ENCODE measurements around the gene KCTD12. TPM values are rescaled to one million over a fixed set of nuclear protein-coding genes. Genes with fewer than 3 reads are reported as not detected.

The KCTD12 gene
- total RNA-seq, 1 experiment from 2014 or later = 2.8 TPM

DNA sequence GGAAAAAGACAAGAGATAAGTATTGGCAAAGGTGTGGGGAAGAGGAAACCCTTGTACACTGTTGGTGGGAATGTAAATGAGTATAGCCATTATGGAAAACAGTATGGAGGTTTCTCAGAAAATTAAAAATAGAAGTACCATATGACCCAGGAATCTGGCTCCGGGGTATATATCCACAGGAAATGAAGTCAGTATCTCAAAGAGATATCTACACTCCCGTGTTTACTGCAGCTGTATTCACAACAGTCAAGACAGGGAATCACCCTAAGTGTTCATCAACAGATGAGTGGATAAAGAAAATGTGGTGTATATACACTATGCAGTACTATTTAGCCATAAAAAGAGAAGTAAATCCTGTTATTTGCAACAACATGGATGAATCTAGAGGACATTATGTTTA lies 13.5 kb downstream of the KCTD12 start:
- Mint-ChIP-seq H3K36me3 (ENCODE audit: insufficient read depth, unreplicated experiment) (no peaks in the 10 kb centered on the region), H3K4me3 (ENCODE audit: low read depth, unreplicated experiment) (no peak overlapping the region), H3K27me3 (ENCODE audit: unreplicated experiment) (no peaks in the 10 kb centered on the region), H3K4me1 (ENCODE audit: low read depth, unreplicated experiment) (no peaks in the 10 kb centered on the region), H3K9me3 (ENCODE audit: low read depth, unreplicated experiment) (no peaks in the 10 kb centered on the region), H3K27ac (ENCODE audit: unreplicated experiment) (no peak overlapping the region)
- CTCF ChIA-PET = no interaction called here
- intact Hi-C loops (cut with micrococcal nuclease; ENCODE audit: unreplicated experiment) = no loop called here
- no peak for DNase-seq
- BruUV-seq (replicated peaks) = no TSS peak
- TF ChIP-seq, protein P1, sequence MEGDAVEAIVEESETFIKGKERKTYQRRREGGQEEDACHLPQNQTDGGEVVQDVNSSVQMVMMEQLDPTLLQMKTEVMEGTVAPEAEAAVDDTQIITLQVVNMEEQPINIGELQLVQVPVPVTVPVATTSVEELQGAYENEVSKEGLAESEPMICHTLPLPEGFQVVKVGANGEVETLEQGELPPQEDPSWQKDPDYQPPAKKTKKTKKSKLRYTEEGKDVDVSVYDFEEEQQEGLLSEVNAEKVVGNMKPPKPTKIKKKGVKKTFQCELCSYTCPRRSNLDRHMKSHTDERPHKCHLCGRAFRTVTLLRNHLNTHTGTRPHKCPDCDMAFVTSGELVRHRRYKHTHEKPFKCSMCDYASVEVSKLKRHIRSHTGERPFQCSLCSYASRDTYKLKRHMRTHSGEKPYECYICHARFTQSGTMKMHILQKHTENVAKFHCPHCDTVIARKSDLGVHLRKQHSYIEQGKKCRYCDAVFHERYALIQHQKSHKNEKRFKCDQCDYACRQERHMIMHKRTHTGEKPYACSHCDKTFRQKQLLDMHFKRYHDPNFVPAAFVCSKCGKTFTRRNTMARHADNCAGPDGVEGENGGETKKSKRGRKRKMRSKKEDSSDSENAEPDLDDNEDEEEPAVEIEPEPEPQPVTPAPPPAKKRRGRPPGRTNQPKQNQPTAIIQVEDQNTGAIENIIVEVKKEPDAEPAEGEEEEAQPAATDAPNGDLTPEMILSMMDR (IDR thresholded peaks at IDR 0.05; ENCODE audit: unreplicated experiment) = no peak

DNA sequence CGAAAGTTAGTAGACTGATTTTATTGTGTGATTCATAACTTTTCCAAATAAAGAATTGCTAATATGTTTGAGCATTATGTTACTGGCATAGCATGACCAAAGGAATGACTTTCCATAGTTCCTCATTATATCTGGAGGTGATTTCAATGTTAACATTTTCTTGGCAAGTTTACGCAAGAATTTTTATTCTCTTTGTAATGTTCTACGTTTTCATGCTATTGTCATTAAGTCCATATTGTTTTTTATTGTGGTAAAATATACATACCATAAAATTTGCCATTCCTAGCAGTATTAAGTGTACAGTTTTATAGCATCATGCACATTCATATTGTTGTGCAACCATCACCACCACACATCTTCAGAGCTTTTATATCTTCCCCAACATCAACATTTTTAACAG lies 14.8 kb downstream of the KCTD12 start:
- CTCF ChIA-PET = no interaction called here
- Mint-ChIP-seq H3K27me3 (ENCODE audit: unreplicated experiment) (no peaks in the 10 kb centered on the region), H3K4me1 (ENCODE audit: low read depth, unreplicated experiment) (no peaks in the 10 kb centered on the region), H3K36me3 (ENCODE audit: insufficient read depth, unreplicated experiment) (no peaks in the 10 kb centered on the region), H3K9me3 (ENCODE audit: low read depth, unreplicated experiment) (no peaks in the 10 kb centered on the region), H3K27ac (ENCODE audit: unreplicated experiment) (no peak overlapping the region), H3K4me3 (ENCODE audit: low read depth, unreplicated experiment) (no peak overlapping the region)
- TF ChIP-seq, protein P1 (IDR thresholded peaks at IDR 0.05; ENCODE audit: unreplicated experiment) = no peak
- intact Hi-C loops (cut with micrococcal nuclease; ENCODE audit: unreplicated experiment) = no loop called here
- no TSS peak for BruUV-seq (replicated peaks)
- DNase-seq = no peak

DNA sequence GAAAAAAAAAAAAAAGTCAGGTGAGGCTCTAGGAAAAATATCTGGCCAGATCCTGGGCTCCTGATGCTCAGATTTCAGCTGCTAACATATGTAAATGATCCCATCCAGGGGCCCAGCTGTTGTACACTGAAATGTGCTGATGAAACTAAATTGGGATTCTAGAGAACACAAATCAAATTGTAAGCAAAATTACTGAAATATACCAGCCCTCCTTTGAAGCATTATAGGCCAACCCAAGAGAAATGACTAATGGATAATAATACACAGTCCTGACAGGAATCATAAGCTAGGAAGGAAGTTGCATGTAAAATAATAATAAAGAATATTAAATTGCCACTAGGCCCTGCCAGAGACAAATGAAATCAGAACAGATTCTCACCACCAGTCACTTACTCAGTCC lies 17.8 kb downstream of the KCTD12 start:
- no TSS peak for BruUV-seq (replicated peaks)

DNA sequence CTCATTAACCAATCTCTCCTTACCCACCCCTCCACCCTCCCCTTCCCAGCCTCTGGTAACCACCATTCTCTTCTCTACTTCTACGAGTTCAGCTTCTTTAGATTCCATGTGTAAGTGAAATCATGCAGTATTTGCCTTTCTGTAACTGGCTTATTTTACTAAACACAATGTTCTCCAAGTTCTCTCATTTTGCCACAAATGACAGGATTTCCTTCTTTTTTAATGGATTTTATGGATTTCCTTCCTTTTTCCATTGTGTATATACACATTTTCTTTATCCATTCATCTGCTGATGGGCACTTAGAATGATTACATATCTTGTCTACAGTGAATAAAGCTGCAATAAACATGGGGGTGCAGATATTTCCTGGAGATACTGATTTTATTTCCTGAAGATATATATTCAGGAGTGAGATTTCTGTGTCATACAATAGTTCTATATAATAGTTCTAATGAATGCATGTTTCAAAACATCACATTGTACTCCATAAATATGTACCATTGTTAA lies 20.2 kb downstream of the KCTD12 start:
- TF ChIP-seq, protein P1 (IDR thresholded peaks at IDR 0.05; ENCODE audit: unreplicated experiment) = no peak
- DNase-seq = no peak
- no peaks in the 10 kb centered on the region for H3K27me3 Mint-ChIP-seq (ENCODE audit: unreplicated experiment)
- BruUV-seq (replicated peaks) = no TSS peak
- no peaks in the 10 kb centered on the region for H3K36me3 Mint-ChIP-seq (ENCODE audit: insufficient read depth, unreplicated experiment)
- intact Hi-C loops (cut with micrococcal nuclease; ENCODE audit: unreplicated experiment) = no loop called here
- H3K27ac Mint-ChIP-seq (ENCODE audit: unreplicated experiment) = no peak overlapping the region
- CTCF ChIA-PET = no interaction called here
- no peaks in the 10 kb centered on the region for H3K9me3 Mint-ChIP-seq (ENCODE audit: low read depth, unreplicated experiment)
- H3K4me1 Mint-ChIP-seq (ENCODE audit: low read depth, unreplicated experiment) = no peaks in the 10 kb centered on the region
- H3K4me3 Mint-ChIP-seq (ENCODE audit: low read depth, unreplicated experiment) = no peak overlapping the region

More for the DNA sequence above, 17.8 kb downstream of the KCTD12 start:
- TF ChIP-seq, protein P1 (IDR thresholded peaks at IDR 0.05; ENCODE audit: unreplicated experiment) = no peak
- Mint-ChIP-seq H3K27me3 (ENCODE audit: unreplicated experiment) (no peaks in the 10 kb centered on the region), H3K36me3 (ENCODE audit: insufficient read depth, unreplicated experiment) (no peaks in the 10 kb centered on the region), H3K9me3 (ENCODE audit: low read depth, unreplicated experiment) (no peaks in the 10 kb centered on the region), H3K27ac (ENCODE audit: unreplicated experiment) (no peak overlapping the region), H3K4me3 (ENCODE audit: low read depth, unreplicated experiment) (no peak overlapping the region), H3K4me1 (ENCODE audit: low read depth, unreplicated experiment) (no peaks in the 10 kb centered on the region)
- DNase-seq = no peak
- intact Hi-C loops (cut with micrococcal nuclease; ENCODE audit: unreplicated experiment) = no loop called here
- CTCF ChIA-PET = no interaction called here
